ENCODE measurements around the gene ICE1.
"Not testable (repeated sequence)": the region's sequence is repeated elsewhere in the genome, so short reads cannot be mapped to it uniquely, and the experiment has no call there.

Gene ICE1

DNA sequence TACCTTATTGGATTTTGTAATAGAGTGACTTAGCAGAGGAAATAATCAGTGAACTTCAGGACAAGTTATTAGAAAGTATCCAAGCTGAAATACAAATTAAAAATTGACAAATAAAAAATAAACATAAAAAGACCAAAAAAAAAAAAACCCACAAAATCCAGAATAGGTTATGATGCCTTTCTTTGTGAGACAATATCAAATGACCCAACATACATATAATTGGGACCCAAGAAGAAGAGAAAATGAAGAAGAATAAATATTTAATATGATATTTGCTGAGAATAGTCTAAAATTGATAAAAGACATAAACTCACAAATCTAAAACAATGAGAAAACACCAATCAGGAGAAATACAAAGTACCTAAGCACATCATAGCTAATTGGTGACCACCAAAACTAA is 81.8 kb downstream of the ICE1 start:
- Histone ChIP-seq H3K27ac (ENCODE audit: insufficient read depth, low read length, poor library complexity, severe bottlenecking) (no peak overlapping the region), H3K36me3 (ENCODE audit: control insufficient read depth, insufficient read depth, low read length) (no peaks in the 10 kb centered on the region), H3K4me3 (ENCODE audit: insufficient read depth, low read depth, low read length, poor library complexity, severe bottlenecking) (no peak overlapping the region), H3K4me1 (ENCODE audit: control insufficient read depth, insufficient read depth, low read length, poor library complexity, severe bottlenecking) (no peaks in the 10 kb centered on the region), H3K9me3 (ENCODE audit: control insufficient read depth, low read length) (no peaks in the 10 kb centered on the region), H3K27me3 (replicated peaks; ENCODE audit: control insufficient read depth, insufficient read depth, low read length, poor library complexity, severe bottlenecking) (no peaks in the 10 kb centered on the region)
- DNase-seq: no peak

- H3K27me3 ChIP-seq (replicated peaks; ENCODE audit: control insufficient read depth, insufficient read depth, low read length, poor library complexity, severe bottlenecking): no peaks in the 10 kb centered on the region
- H3K9me3 ChIP-seq (ENCODE audit: control insufficient read depth, low read length): no peaks in the 10 kb centered on the region
- DNase-seq: no peak
- H3K27ac ChIP-seq (ENCODE audit: insufficient read depth, low read length, poor library complexity, severe bottlenecking): no peak overlapping the region
- H3K36me3 ChIP-seq (ENCODE audit: control insufficient read depth, insufficient read depth, low read length): no peaks in the 10 kb centered on the region
- no peak overlapping the region for H3K4me3 ChIP-seq (ENCODE audit: insufficient read depth, low read depth, low read length, poor library complexity, severe bottlenecking)
- no peaks in the 10 kb centered on the region for H3K4me1 ChIP-seq (ENCODE audit: control insufficient read depth, insufficient read depth, low read length, poor library complexity, severe bottlenecking)
Observed at GRCh38 chr5:5505815-5506214, 83.3 kb downstream of the ICE1 start.

- Histone ChIP-seq H3K36me3 (ENCODE audit: control insufficient read depth, insufficient read depth, low read length) (no peaks in the 10 kb centered on the region), H3K9me3 (ENCODE audit: control insufficient read depth, low read length) (no peaks in the 10 kb centered on the region), H3K4me1 (ENCODE audit: control insufficient read depth, insufficient read depth, low read length, poor library complexity, severe bottlenecking) (no peaks in the 10 kb centered on the region), H3K27ac (ENCODE audit: insufficient read depth, low read length, poor library complexity, severe bottlenecking) (no peak overlapping the region), H3K27me3 (replicated peaks; ENCODE audit: control insufficient read depth, insufficient read depth, low read length, poor library complexity, severe bottlenecking) (no peaks in the 10 kb centered on the region), H3K4me3 (ENCODE audit: insufficient read depth, low read depth, low read length, poor library complexity, severe bottlenecking) (no peak overlapping the region)
- DNase-seq: no peak
Observed at GRCh38 chr5:5508391-5508790, 85.9 kb downstream of the ICE1 start.

GRCh38 chr5:5511904-5512416 is 89.5 kb downstream of the ICE1 start:
- DNase-seq: no peak
- Histone ChIP-seq H3K4me3 (ENCODE audit: insufficient read depth, low read depth, low read length, poor library complexity, severe bottlenecking) (no peak overlapping the region), H3K4me1 (ENCODE audit: control insufficient read depth, insufficient read depth, low read length, poor library complexity, severe bottlenecking) (no peaks in the 10 kb centered on the region), H3K27me3 (replicated peaks; ENCODE audit: control insufficient read depth, insufficient read depth, low read length, poor library complexity, severe bottlenecking) (no peaks in the 10 kb centered on the region), H3K36me3 (ENCODE audit: control insufficient read depth, insufficient read depth, low read length) (no peaks in the 10 kb centered on the region), H3K9me3 (ENCODE audit: control insufficient read depth, low read length) (no peaks in the 10 kb centered on the region), H3K27ac (ENCODE audit: insufficient read depth, low read length, poor library complexity, severe bottlenecking) (no peak overlapping the region)

DNA sequence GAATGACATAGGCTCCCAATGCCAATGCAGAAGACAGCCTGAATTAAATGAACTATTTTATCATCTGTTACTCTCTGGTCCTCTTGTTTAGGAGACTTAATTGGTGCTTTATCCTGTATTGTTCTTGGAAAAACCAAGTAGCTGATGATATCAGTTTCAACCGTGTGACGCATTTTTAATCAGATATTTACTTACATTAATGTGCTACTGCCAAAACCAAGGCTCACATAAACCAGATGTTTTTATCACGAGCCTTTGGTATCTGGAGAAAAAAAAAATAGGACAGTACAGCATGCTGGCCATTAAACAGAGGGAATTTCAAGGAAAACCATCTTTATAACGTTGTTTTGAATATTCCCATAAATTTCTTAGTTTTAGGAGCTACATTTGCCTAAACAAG is 90.1 kb downstream of the ICE1 start:
- DNase-seq: no peak
- no peaks in the 10 kb centered on the region for H3K4me1 ChIP-seq (ENCODE audit: control insufficient read depth, insufficient read depth, low read length, poor library complexity, severe bottlenecking)
- no peaks in the 10 kb centered on the region for H3K9me3 ChIP-seq (ENCODE audit: control insufficient read depth, low read length)
- H3K4me3 ChIP-seq (ENCODE audit: insufficient read depth, low read depth, low read length, poor library complexity, severe bottlenecking): no peak overlapping the region
- no peak overlapping the region for H3K27ac ChIP-seq (ENCODE audit: insufficient read depth, low read length, poor library complexity, severe bottlenecking)
- H3K36me3 ChIP-seq (ENCODE audit: control insufficient read depth, insufficient read depth, low read length): no peaks in the 10 kb centered on the region
- H3K27me3 ChIP-seq (replicated peaks; ENCODE audit: control insufficient read depth, insufficient read depth, low read length, poor library complexity, severe bottlenecking): no peaks in the 10 kb centered on the region

DNA sequence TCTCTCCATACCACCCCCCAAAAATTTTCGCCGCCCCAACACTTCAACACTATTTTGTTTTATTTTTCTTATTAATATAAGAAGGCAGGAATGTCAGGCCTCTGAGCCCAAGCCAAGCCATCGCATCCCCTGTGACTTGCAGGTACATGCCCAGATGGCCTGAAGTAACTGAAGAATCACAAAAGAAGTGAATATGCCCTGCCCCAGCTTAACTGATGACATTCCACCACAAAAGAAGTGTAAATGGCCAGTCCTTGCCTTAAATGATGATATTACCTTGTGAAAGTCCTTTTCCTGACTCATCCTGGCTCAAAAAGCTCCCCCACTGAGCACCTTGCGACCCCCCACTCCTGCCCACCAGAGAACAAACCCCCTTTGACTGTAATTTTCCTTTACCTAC is 98.1 kb downstream of the ICE1 start:
- DNase-seq; H3K9me3 ChIP-seq (ENCODE audit: control insufficient read depth, low read length); H3K4me3 ChIP-seq (ENCODE audit: insufficient read depth, low read depth, low read length, poor library complexity, severe bottlenecking); H3K27ac ChIP-seq (ENCODE audit: insufficient read depth, low read length, poor library complexity, severe bottlenecking); H3K36me3 ChIP-seq (ENCODE audit: control insufficient read depth, insufficient read depth, low read length); H3K4me1 ChIP-seq (ENCODE audit: control insufficient read depth, insufficient read depth, low read length, poor library complexity, severe bottlenecking); H3K27me3 ChIP-seq (replicated peaks; ENCODE audit: control insufficient read depth, insufficient read depth, low read length, poor library complexity, severe bottlenecking): not testable (repeated sequence)

DNA sequence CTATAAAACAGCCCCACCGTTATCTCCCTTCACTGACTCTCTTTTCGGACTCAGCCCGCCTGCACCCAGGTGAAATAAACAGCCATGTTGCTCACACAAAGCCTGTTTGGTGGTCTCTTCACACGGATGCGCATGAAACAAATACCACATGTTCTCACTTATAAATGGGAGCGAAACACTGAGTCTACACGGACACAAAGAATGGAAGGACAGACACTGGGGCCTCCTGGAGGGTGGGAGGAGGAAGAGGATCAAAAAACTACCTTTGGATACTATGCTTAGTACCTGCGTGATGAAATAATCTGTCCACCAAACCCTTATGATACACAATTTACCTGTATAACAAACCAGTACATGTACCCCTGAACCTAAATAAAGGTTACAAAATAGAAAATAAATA is 98.6 kb downstream of the ICE1 start:
- no peak for DNase-seq
- Histone ChIP-seq H3K27ac (ENCODE audit: insufficient read depth, low read length, poor library complexity, severe bottlenecking) (no peak overlapping the region), H3K4me1 (ENCODE audit: control insufficient read depth, insufficient read depth, low read length, poor library complexity, severe bottlenecking) (peaks cover 4% of the 10 kb centered on the region), H3K4me3 (ENCODE audit: insufficient read depth, low read depth, low read length, poor library complexity, severe bottlenecking) (no peak overlapping the region), H3K36me3 (ENCODE audit: control insufficient read depth, insufficient read depth, low read length) (no peaks in the 10 kb centered on the region), H3K9me3 (ENCODE audit: control insufficient read depth, low read length) (no peaks in the 10 kb centered on the region), H3K27me3 (replicated peaks; ENCODE audit: control insufficient read depth, insufficient read depth, low read length, poor library complexity, severe bottlenecking) (no peaks in the 10 kb centered on the region)

DNA sequence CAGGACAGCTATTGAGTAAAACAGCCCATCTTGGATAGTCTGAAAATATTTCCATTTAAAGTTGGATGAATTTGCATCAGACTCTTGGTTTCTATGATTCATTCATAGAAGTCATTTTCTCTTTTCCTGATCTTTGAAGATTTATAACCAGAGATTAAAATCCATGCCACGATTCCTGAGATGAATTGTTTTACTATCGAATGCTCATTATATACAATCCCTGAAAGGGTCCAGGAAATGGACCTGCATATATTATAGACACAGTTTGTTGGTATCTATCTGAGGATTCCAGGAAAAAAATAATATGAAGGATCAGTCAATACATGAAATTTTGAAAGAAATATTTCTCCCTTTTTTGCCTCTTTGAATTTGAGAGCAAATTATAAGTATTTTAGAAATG is 99.0 kb downstream of the ICE1 start:
- no peaks in the 10 kb centered on the region for H3K27me3 ChIP-seq (replicated peaks; ENCODE audit: control insufficient read depth, insufficient read depth, low read length, poor library complexity, severe bottlenecking)
- H3K4me3 ChIP-seq (ENCODE audit: insufficient read depth, low read depth, low read length, poor library complexity, severe bottlenecking): no peak overlapping the region
- DNase-seq: no peak
- no peak overlapping the region for H3K27ac ChIP-seq (ENCODE audit: insufficient read depth, low read length, poor library complexity, severe bottlenecking)
- H3K4me1 ChIP-seq (ENCODE audit: control insufficient read depth, insufficient read depth, low read length, poor library complexity, severe bottlenecking): peaks cover 4% of the 10 kb centered on the region
- H3K36me3 ChIP-seq (ENCODE audit: control insufficient read depth, insufficient read depth, low read length): no peaks in the 10 kb centered on the region
- H3K9me3 ChIP-seq (ENCODE audit: control insufficient read depth, low read length): no peaks in the 10 kb centered on the region

DNA sequence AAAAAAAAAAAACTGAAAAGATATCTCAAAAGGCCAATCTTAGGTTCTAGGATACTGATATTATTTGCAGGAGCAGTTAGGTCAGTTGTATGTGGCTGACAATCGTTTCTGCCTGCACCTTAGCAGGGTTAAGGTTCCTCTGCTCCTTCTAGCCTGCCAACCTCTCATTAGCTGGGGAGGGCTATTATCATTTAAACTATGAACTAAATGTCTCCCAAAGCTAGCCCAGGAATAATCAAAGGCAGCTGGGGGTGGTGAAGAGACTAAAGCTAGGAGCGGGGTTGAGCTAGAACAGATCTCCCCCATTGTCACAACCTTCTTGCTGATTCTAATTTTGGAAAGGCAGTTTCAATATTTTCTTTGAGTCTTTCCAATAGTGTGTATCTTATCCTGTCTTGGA is 99.9 kb downstream of the ICE1 start:
- Histone ChIP-seq H3K36me3 (ENCODE audit: control insufficient read depth, insufficient read depth, low read length) (no peaks in the 10 kb centered on the region), H3K4me1 (ENCODE audit: control insufficient read depth, insufficient read depth, low read length, poor library complexity, severe bottlenecking) (peaks cover 4% of the 10 kb centered on the region), H3K27me3 (replicated peaks; ENCODE audit: control insufficient read depth, insufficient read depth, low read length, poor library complexity, severe bottlenecking) (no peaks in the 10 kb centered on the region), H3K4me3 (ENCODE audit: insufficient read depth, low read depth, low read length, poor library complexity, severe bottlenecking) (no peak overlapping the region), H3K27ac (ENCODE audit: insufficient read depth, low read length, poor library complexity, severe bottlenecking) (no peak overlapping the region), H3K9me3 (ENCODE audit: control insufficient read depth, low read length) (no peaks in the 10 kb centered on the region)
- no peak for DNase-seq

GRCh38 chr5:5523066-5523505 is 100.6 kb downstream of the ICE1 start:
- H3K4me3 ChIP-seq (ENCODE audit: insufficient read depth, low read depth, low read length, poor library complexity, severe bottlenecking): peak overlapping the region; percentile 44
- peak in 2 of 3 donors; percentile 1 to 8 for DNase-seq
- H3K27ac ChIP-seq (ENCODE audit: insufficient read depth, low read length, poor library complexity, severe bottlenecking): no peak overlapping the region
- H3K27me3 ChIP-seq (replicated peaks; ENCODE audit: control insufficient read depth, insufficient read depth, low read length, poor library complexity, severe bottlenecking): no peaks in the 10 kb centered on the region
- H3K9me3 ChIP-seq (ENCODE audit: control insufficient read depth, low read length): no peaks in the 10 kb centered on the region
- H3K4me1 ChIP-seq (ENCODE audit: control insufficient read depth, insufficient read depth, low read length, poor library complexity, severe bottlenecking): peaks cover 4% of the 10 kb centered on the region
- no peaks in the 10 kb centered on the region for H3K36me3 ChIP-seq (ENCODE audit: control insufficient read depth, insufficient read depth, low read length)

DNA sequence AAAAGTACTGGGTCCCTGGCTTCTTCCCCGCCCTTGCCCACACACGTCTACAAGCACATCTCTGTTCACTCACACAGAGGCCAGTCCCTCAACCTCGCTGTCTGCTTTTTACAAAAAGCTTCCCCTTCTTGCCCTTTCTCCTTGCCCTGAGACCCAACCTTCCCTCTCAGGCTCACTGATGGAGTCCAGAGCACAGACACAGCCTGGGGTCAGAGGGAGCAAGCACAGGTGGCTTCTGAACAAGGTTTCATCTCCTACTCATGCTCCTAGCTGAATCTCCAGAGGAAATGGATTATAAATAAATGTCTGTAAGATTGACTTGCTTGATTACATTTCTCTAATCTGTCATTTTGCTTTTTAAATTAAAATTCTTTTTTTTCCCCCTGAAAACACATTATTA is 101.8 kb downstream of the ICE1 start:
- H3K27ac ChIP-seq (ENCODE audit: insufficient read depth, low read length, poor library complexity, severe bottlenecking): no peak overlapping the region
- H3K9me3 ChIP-seq (ENCODE audit: control insufficient read depth, low read length): no peaks in the 10 kb centered on the region
- H3K27me3 ChIP-seq (replicated peaks; ENCODE audit: control insufficient read depth, insufficient read depth, low read length, poor library complexity, severe bottlenecking): no peaks in the 10 kb centered on the region
- H3K4me3 ChIP-seq (ENCODE audit: insufficient read depth, low read depth, low read length, poor library complexity, severe bottlenecking): no peak overlapping the region
- H3K4me1 ChIP-seq (ENCODE audit: control insufficient read depth, insufficient read depth, low read length, poor library complexity, severe bottlenecking): peaks cover 4% of the 10 kb centered on the region
- DNase-seq: no peak
- no peaks in the 10 kb centered on the region for H3K36me3 ChIP-seq (ENCODE audit: control insufficient read depth, insufficient read depth, low read length)
